Breast epithelium (tissue), 4 donors: Measurements from ENCODE around the gene CD8B2. TPM values are rescaled to one million over a fixed set of nuclear protein-coding genes. Genes with fewer than 3 reads are reported as not detected.

Experiments used
- DNase-seq, 2 donors: peaks; one replicate each; pipeline ENCODE4 v3.0.0-alpha.2; 2019; ENCODE audit warnings: low spot score in 2 of 2
- H3K27ac ChIP-seq, 2 donors: fragments of 200-600 bp; sonication (generic) in 1 of 2; one replicate each; pipeline ENCODE4 v1.5.1; 2016 to 2019; ENCODE audit warnings: mild to moderate bottlenecking in 1 of 2
- H3K27me3 ChIP-seq, 2 donors: fragments of 200-600 bp; sonication (generic) in 1 of 2; one replicate each; pipeline versions ENCODE4 v1.5.1 to v1.6.0; 2017 to 2019; ENCODE audit warnings: control low read depth in 1 of 2, mild to moderate bottlenecking in 1 of 2
- H3K36me3 ChIP-seq: fragments of 200-600 bp; one replicate; pipeline ENCODE4 v1.5.1; 2019
- H3K4me1 ChIP-seq, 2 donors: fragments of 200-600 bp; sonication (generic); one replicate each; pipeline ENCODE4 v1.5.1; 2016 to 2019; ENCODE audit warnings: control low read depth in 1 of 2
- H3K4me3 ChIP-seq, 3 donors: fragments of 200-600 bp; sonication (generic); 1 replicate in 2 of 3; 2 replicates in 1 of 3; pipeline ENCODE4 v1.5.1; 2016 to 2019; ENCODE audit warnings: mild to moderate bottlenecking in 3 of 3, moderate library complexity in 2 of 3
- H3K9me3 ChIP-seq, 2 donors: fragments of 200-600 bp; sonication (generic) in 1 of 2; one replicate each; pipeline ENCODE4 v1.5.1; 2016 to 2019; ENCODE audit warnings: control low read depth in 1 of 2
- POLR2A ChIP-seq: fragments of 450-650 bp; IDR thresholded peaks from one replicate; pipeline ENCODE4 v1.6.1; 2016; ENCODE audit warnings: antibody characterized with exemption, mild to moderate bottlenecking, moderate library complexity
- POLR2AphosphoS5 ChIP-seq, 3 donors: sonication (generic); formaldehyde crosslinking; IDR thresholded peaks; one replicate each; pipeline ENCODE4 v1.6.1; 2017; ENCODE audit warnings: antibody characterized with exemption in 3 of 3
- intact Hi-C: fragments of 100-400 bp; cut with DNase I; formaldehyde crosslinking; loops from one replicate; pipeline ENCODE4 v1.15.1; 2023; ENCODE audit warnings: low total_unique reads
- total RNA-seq, 3 donors: library from RNA; depleted of rRNA; stranded (reverse); fragments of >200 nt; gene quantifications; one replicate each; pipeline ENCODE4 v1.1.0, GENCODE V29; 2016
- TF ChIP-seq, protein P1 (sequence below), 3 donors: fragments of 450-650 bp; IDR thresholded peaks; one replicate each; pipeline ENCODE4 v1.5.1; 2016 to 2017; ENCODE audit warnings: antibody characterized with exemption in 3 of 3, mild to moderate bottlenecking in 3 of 3, moderate library complexity in 3 of 3

Gene CD8B2
- total RNA-seq, 3 donors from 2014 or later: under 0.01 to 0.29 TPM; not detected in 1

DNA sequence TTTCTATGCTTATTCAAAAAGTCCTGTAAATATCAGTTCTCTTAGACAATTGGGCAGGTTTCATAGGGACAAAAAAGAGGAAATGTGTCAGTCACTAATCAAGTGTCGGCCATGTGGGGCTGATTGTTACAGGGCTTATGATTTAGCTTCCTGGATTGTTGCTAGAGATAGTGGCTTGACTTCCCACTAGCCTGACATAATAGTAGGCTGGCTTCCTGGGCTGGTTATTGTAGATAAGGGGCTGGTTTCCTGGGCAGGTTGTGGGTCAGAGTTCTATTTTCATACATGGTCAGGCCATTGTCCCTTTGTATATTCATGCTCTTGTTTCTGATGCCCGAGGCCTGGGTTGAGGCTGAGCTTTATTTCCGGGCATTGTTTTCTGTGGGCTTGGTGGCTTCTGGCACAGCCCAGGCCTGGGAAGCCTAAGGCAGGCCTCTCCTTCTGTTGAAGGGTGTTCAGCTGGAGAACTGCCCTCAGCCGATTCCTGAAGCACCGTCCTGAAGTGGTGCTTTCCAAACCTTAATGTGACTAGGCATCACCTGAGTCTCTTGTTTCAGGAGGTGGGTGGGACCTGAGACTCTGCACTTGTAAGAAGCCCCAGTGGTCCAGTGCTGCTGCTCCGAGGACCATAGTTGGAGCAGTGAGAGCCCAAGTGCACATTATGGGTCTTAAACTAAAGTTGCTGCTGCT lies 37.0 kb downstream of the CD8B2 start:
- intact Hi-C loops: loop anchor here (5.0 kb wide), 1 partner anchor 1307 kb away; no protein-coding TSS in a partner anchor
- no peak overlapping the region for H3K4me3 ChIP-seq
- no peaks in the 10 kb centered on the region for H3K36me3 ChIP-seq
- no peak for DNase-seq
- H3K4me1 ChIP-seq: no peaks in the 10 kb centered on the region
- no peaks in the 10 kb centered on the region for H3K9me3 ChIP-seq
- H3K27me3 ChIP-seq: no peaks in the 10 kb centered on the region
- no peak overlapping the region for H3K27ac ChIP-seq
- TF ChIP-seq POLR2AphosphoS5 (IDR thresholded peaks at IDR 0.05): no peak
- TF ChIP-seq, protein P1, sequence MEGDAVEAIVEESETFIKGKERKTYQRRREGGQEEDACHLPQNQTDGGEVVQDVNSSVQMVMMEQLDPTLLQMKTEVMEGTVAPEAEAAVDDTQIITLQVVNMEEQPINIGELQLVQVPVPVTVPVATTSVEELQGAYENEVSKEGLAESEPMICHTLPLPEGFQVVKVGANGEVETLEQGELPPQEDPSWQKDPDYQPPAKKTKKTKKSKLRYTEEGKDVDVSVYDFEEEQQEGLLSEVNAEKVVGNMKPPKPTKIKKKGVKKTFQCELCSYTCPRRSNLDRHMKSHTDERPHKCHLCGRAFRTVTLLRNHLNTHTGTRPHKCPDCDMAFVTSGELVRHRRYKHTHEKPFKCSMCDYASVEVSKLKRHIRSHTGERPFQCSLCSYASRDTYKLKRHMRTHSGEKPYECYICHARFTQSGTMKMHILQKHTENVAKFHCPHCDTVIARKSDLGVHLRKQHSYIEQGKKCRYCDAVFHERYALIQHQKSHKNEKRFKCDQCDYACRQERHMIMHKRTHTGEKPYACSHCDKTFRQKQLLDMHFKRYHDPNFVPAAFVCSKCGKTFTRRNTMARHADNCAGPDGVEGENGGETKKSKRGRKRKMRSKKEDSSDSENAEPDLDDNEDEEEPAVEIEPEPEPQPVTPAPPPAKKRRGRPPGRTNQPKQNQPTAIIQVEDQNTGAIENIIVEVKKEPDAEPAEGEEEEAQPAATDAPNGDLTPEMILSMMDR (IDR thresholded peaks at IDR 0.05): no peak

DNA sequence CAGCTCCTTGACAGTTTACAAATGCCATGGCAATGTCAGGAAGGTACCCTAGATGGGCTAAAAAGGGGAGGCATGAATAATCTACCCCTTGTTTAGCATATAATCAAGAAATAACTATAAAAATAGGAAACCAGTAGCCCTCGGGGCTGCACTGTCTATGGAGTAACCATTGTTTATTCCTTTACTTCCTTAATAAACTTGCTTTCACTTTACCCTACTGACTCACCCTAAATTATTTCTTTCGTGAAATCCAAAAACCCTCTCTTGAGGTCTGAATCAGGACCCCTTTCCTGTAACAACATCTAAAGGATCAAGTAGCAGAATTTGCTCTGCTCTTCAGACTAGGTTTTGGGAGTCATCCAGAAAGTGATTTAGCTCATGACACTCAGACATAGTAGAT lies 43.7 kb downstream of the CD8B2 start:
- Histone ChIP-seq H3K27ac (no peak overlapping the region), H3K36me3 (no peaks in the 10 kb centered on the region), H3K4me3 (no peak overlapping the region), H3K4me1 (no peaks in the 10 kb centered on the region), H3K9me3 (no peaks in the 10 kb centered on the region), H3K27me3 (no peaks in the 10 kb centered on the region)
- TF ChIP-seq, protein P1 (IDR thresholded peaks at IDR 0.05): no peak
- TF ChIP-seq POLR2A (no peak), POLR2AphosphoS5 (IDR thresholded peaks at IDR 0.05) (no peak)
- intact Hi-C loops: no loop called here
- DNase-seq: no peak

DNA sequence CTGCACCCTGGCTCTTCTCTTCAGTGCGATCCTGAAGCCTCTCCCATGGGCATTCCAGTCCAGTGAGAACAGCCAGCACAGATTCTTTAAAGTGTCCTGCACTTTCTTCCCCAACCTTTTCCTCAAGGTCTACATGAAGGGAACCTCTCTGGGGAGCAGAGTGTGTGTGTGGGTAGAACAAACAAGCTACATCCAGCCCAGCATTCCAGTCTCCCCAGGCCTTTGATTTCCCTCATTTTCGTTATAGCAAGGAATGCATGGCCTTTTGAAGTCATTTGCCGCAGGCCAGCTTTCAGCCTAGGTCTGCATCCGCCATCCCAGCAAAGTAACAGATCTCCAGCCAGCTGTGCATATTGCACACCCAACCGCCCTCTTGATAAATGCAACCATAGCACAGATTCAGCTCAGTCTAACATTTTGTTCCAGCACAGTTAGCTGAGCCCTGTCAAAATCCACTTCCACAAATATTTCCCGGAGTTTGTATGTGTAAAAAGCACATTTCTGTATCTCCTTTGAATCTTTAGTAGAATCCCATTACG lies 44.6 kb downstream of the CD8B2 start:
- intact Hi-C loops: no loop called here
- no peak overlapping the region for H3K27ac ChIP-seq
- no peaks in the 10 kb centered on the region for H3K36me3 ChIP-seq
- no peaks in the 10 kb centered on the region for H3K27me3 ChIP-seq
- DNase-seq: peak in 1 of 2 donors; percentile 20
- H3K4me1 ChIP-seq: no peaks in the 10 kb centered on the region
- TF ChIP-seq POLR2AphosphoS5 (IDR thresholded peaks at IDR 0.05): no peak
- TF ChIP-seq, protein P1 (IDR thresholded peaks at IDR 0.05): no peak
- TF ChIP-seq POLR2A: no peak
- H3K9me3 ChIP-seq: no peaks in the 10 kb centered on the region
- no peak overlapping the region for H3K4me3 ChIP-seq

DNA sequence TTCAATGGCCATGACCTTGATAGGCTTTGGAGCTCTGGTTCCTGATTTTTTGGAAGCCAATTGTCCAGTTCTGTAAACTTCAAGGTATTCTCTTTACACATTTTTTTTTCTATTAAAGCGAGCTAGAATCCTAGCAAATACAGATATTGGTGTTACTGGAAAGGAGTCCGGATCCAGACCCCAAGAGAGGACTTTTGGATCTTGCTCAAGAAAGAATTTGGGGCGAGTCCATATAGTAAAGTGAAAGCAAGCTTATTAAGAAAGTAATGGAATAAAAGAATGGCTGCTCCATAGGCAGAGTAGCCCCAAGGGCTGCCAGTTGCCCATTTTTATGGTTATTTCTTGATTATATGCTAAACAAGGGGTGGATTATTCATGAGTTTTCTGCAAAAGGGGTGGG lies 45.1 kb downstream of the CD8B2 start:
- Histone ChIP-seq H3K27ac (no peak overlapping the region), H3K4me3 (no peak overlapping the region), H3K4me1 (no peaks in the 10 kb centered on the region), H3K36me3 (no peaks in the 10 kb centered on the region), H3K27me3 (no peaks in the 10 kb centered on the region), H3K9me3 (no peaks in the 10 kb centered on the region)
- DNase-seq: no peak
- intact Hi-C loops: no loop called here
- TF ChIP-seq POLR2A (no peak), POLR2AphosphoS5 (IDR thresholded peaks at IDR 0.05) (no peak)
- TF ChIP-seq, protein P1 (IDR thresholded peaks at IDR 0.05): no peak

DNA sequence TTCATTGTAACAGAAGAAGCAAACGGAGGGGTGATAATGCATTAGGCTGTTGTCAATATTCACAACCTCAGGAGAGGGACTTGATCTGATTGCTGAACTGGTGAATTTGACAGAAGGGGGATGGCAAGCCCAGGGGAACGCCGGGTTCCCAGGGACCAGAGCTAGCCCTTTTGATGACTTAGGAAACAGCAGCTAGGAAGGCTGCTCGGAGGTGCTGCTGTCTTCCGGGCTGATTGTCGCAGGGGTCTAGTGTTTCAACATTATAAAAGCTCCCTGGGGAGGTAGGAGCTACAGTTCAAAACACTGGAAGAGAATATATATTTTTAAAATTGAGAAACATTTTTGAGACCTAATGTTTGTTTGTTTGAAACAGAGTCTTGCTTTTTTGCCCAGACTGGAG lies 47.3 kb downstream of the CD8B2 start:
- no peak overlapping the region for H3K27ac ChIP-seq
- H3K4me1 ChIP-seq: no peaks in the 10 kb centered on the region
- intact Hi-C loops: no loop called here
- TF ChIP-seq POLR2A (no peak), POLR2AphosphoS5 (IDR thresholded peaks at IDR 0.05) (no peak)
- TF ChIP-seq, protein P1 (IDR thresholded peaks at IDR 0.05): no peak
- H3K4me3 ChIP-seq: no peak overlapping the region
- H3K36me3 ChIP-seq: no peaks in the 10 kb centered on the region
- no peaks in the 10 kb centered on the region for H3K27me3 ChIP-seq
- no peaks in the 10 kb centered on the region for H3K9me3 ChIP-seq
- DNase-seq: no peak
